Liver (tissue), 3 donors: ENCODE data around the gene BOC.

ENCODE experiments used
- ATF3 ChIP-seq: IDR thresholded peaks from 2 replicates; pipeline ENCODE4 v1.6.1; 2016; ENCODE audit warnings: antibody characterized with exemption
- EGR1 ChIP-seq, 2 donors: IDR thresholded peaks; 2 replicates each; pipeline ENCODE4 v1.6.1; 2016 to 2018; ENCODE audit warnings: antibody characterized with exemption in 2 of 2, low read depth in 2 of 2
- FOXA1 ChIP-seq: IDR thresholded peaks from 2 replicates; pipeline ENCODE4 v1.6.1; 2016; ENCODE audit warnings: antibody characterized with exemption
- GABPA ChIP-seq, 2 donors: IDR thresholded peaks in 1 of 2; conservative IDR thresholded peaks in 1 of 2; 2 replicates each; pipeline ENCODE4 v1.6.1; 2016; ENCODE audit warnings: antibody characterized with exemption in 2 of 2, mild to moderate bottlenecking in 1 of 2, moderate library complexity in 1 of 2
- JUND ChIP-seq, 2 donors: IDR thresholded peaks; 2 replicates each; pipeline ENCODE4 v1.6.1; 2016; ENCODE audit warnings: antibody characterized with exemption in 2 of 2
- MAX ChIP-seq: IDR thresholded peaks from 2 replicates; pipeline ENCODE4 v1.6.1; 2016; ENCODE audit warnings: antibody characterized with exemption
- RAD21 ChIP-seq, 2 donors: IDR thresholded peaks; 2 replicates each; pipeline ENCODE4 v1.6.1; 2016; ENCODE audit warnings: antibody characterized with exemption in 2 of 2, mild to moderate bottlenecking in 2 of 2
- RXRA ChIP-seq, 2 donors: IDR thresholded peaks; 2 replicates each; pipeline ENCODE4 v1.6.1; 2017 to 2018; ENCODE audit warnings: antibody characterized with exemption in 2 of 2, mild to moderate bottlenecking in 1 of 2
- SP1 ChIP-seq: IDR thresholded peaks from 2 replicates; pipeline ENCODE4 v1.6.1; 2018; ENCODE audit warnings: antibody characterized with exemption, mild to moderate bottlenecking
- TAF1 ChIP-seq: conservative IDR thresholded peaks from 2 replicates; pipeline ENCODE4 v1.6.1; 2016; ENCODE audit warnings: antibody characterized with exemption, mild to moderate bottlenecking
- YY1 ChIP-seq: IDR thresholded peaks from 2 replicates; pipeline ENCODE4 v1.6.1; 2016; ENCODE audit warnings: antibody characterized with exemption, mild to moderate bottlenecking
- ZBTB33 ChIP-seq: IDR thresholded peaks from 2 replicates; pipeline ENCODE4 v1.6.1; 2016; ENCODE audit warnings: antibody characterized with exemption
- TF ChIP-seq, protein P1 (sequence below): fragments of 150-350 bp; IDR thresholded peaks from 2 replicates; pipeline ENCODE4 v1.5.1; 2017; ENCODE audit warnings: improper control_type of control experiment, low read depth, low read length; ENCODE audit not compliant: missing input control
- TF ChIP-seq, protein P2 (sequence below): IDR thresholded peaks from 2 replicates; pipeline ENCODE4 v1.6.1; 2016; ENCODE audit warnings: antibody characterized with exemption, mild to moderate bottlenecking
- donor health status: healthy.
- donor health status: healthy.

- TF ChIP-seq YY1 (no peak), MAX (no peak), GABPA (IDR thresholded peaks at IDR 0.05 in 1 of 2, conservative IDR thresholded peaks at IDR 0.05 in 1 of 2) (no peak), FOXA1 (no peak), TAF1 (no peak), SP1 (no peak), ATF3 (no peak), EGR1 (IDR thresholded peaks at IDR 0.05; ENCODE audit: low read depth in 2 of 2) (no peak), RXRA (IDR thresholded peaks at IDR 0.05) (no peak), RAD21 (IDR thresholded peaks at IDR 0.05) (no peak), ZBTB33 (no peak), JUND (IDR thresholded peaks at IDR 0.05) (no peak)
- TF ChIP-seq, protein P1, sequence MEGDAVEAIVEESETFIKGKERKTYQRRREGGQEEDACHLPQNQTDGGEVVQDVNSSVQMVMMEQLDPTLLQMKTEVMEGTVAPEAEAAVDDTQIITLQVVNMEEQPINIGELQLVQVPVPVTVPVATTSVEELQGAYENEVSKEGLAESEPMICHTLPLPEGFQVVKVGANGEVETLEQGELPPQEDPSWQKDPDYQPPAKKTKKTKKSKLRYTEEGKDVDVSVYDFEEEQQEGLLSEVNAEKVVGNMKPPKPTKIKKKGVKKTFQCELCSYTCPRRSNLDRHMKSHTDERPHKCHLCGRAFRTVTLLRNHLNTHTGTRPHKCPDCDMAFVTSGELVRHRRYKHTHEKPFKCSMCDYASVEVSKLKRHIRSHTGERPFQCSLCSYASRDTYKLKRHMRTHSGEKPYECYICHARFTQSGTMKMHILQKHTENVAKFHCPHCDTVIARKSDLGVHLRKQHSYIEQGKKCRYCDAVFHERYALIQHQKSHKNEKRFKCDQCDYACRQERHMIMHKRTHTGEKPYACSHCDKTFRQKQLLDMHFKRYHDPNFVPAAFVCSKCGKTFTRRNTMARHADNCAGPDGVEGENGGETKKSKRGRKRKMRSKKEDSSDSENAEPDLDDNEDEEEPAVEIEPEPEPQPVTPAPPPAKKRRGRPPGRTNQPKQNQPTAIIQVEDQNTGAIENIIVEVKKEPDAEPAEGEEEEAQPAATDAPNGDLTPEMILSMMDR, result no peak
- TF ChIP-seq, protein P2, sequence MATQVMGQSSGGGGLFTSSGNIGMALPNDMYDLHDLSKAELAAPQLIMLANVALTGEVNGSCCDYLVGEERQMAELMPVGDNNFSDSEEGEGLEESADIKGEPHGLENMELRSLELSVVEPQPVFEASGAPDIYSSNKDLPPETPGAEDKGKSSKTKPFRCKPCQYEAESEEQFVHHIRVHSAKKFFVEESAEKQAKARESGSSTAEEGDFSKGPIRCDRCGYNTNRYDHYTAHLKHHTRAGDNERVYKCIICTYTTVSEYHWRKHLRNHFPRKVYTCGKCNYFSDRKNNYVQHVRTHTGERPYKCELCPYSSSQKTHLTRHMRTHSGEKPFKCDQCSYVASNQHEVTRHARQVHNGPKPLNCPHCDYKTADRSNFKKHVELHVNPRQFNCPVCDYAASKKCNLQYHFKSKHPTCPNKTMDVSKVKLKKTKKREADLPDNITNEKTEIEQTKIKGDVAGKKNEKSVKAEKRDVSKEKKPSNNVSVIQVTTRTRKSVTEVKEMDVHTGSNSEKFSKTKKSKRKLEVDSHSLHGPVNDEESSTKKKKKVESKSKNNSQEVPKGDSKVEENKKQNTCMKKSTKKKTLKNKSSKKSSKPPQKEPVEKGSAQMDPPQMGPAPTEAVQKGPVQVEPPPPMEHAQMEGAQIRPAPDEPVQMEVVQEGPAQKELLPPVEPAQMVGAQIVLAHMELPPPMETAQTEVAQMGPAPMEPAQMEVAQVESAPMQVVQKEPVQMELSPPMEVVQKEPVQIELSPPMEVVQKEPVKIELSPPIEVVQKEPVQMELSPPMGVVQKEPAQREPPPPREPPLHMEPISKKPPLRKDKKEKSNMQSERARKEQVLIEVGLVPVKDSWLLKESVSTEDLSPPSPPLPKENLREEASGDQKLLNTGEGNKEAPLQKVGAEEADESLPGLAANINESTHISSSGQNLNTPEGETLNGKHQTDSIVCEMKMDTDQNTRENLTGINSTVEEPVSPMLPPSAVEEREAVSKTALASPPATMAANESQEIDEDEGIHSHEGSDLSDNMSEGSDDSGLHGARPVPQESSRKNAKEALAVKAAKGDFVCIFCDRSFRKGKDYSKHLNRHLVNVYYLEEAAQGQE, result no peak
Observed at GRCh38 chr3:113275583-113275928, 64.2 kb downstream of the BOC start.
